Measurements from ENCODE around the gene NTRK1. TPM values are rescaled to one million over a fixed set of nuclear protein-coding genes. Genes with fewer than 3 reads are reported as not detected.

Gene NTRK1
- total RNA-seq, 4 donors from 2014 or later = 0.11 to 1.2 (median 0.63) TPM

- 70 to 73% methylated on average over 11 to 13 of the region's 14 CpGs for WGBS, 2 donors
- intact Hi-C loops (cut with DNase I) = no loop called here
- no peak overlapping the region for H3K4me3 ChIP-seq (replicated peaks in 1 of 3)
- TF ChIP-seq CTCF (IDR thresholded peaks at IDR 0.05) (no peak), POLR2A (IDR thresholded peaks at IDR 0.05) (no peak)
- no peaks in the 10 kb centered on the region for H3K9me3 ChIP-seq
- peak overlapping the region in 2 of 3 donors; percentile 70 to 94 for H3K27ac ChIP-seq
- peaks cover 5 to 70% of the 10 kb centered on the region in 2 donors for H3K4me1 ChIP-seq
- DNase-seq = no peak
- H3K36me3 ChIP-seq = no peaks in the 10 kb centered on the region
- H3K27me3 ChIP-seq = peaks cover 3% of the 10 kb centered on the region
These were observed 36.6 kb downstream of the NTRK1 start for GRCh38 chr1:156897078-156897825.

GRCh38 chr1:156898161-156898566, 37.5 kb downstream of the NTRK1 start:
- H3K4me3 ChIP-seq (replicated peaks in 1 of 3) = no peak overlapping the region
- H3K36me3 ChIP-seq = no peaks in the 10 kb centered on the region
- H3K9me3 ChIP-seq = no peaks in the 10 kb centered on the region
- WGBS, 2 donors = 50 to 68% methylated on average over 8 to 11 of the region's 13 CpGs
- H3K27me3 ChIP-seq = no peaks in the 10 kb centered on the region
- H3K27ac ChIP-seq = peak overlapping the region; percentile 26 to 94 (median 70)
- TF ChIP-seq POLR2A (IDR thresholded peaks at IDR 0.05) (no peak), CTCF (IDR thresholded peaks at IDR 0.05) (no peak)
- peak; percentile 32 to 37 for DNase-seq
- intact Hi-C loops (cut with DNase I) = no loop called here
- H3K4me1 ChIP-seq = peaks cover under 1 to 70% of the 10 kb centered on the region in 2 donors

GRCh38 chr1:156898971-156899664, 38.5 kb downstream of the NTRK1 start:
- no peaks in the 10 kb centered on the region for H3K27me3 ChIP-seq
- no peaks in the 10 kb centered on the region for H3K36me3 ChIP-seq
- TF ChIP-seq POLR2A (IDR thresholded peaks at IDR 0.05) (no peak), CTCF (IDR thresholded peaks at IDR 0.05) (no peak)
- peaks cover 4 to 77% of the 10 kb centered on the region in 2 donors for H3K4me1 ChIP-seq
- no peak overlapping the region for H3K4me3 ChIP-seq (replicated peaks in 1 of 3)
- 68 to 82% methylated on average over 12 of the region's 12 CpGs for WGBS, 2 donors
- DNase-seq = no peak
- H3K9me3 ChIP-seq = no peaks in the 10 kb centered on the region
- intact Hi-C loops (cut with DNase I) = no loop called here
- H3K27ac ChIP-seq = peak overlapping the region in 1 of 3 donors; percentile 94

- Histone ChIP-seq H3K27me3 (no peaks in the 10 kb centered on the region), H3K4me3 (replicated peaks in 1 of 3) (no peak overlapping the region), H3K4me1 (peaks cover 4 to 78% of the 10 kb centered on the region in 2 donors), H3K9me3 (no peaks in the 10 kb centered on the region), H3K36me3 (no peaks in the 10 kb centered on the region), H3K27ac (peak overlapping the region in 1 of 3 donors; percentile 23)
- no peak for DNase-seq
- 47 to 56% methylated on average over 12 of the region's 12 CpGs for WGBS, 2 donors
- TF ChIP-seq CTCF (IDR thresholded peaks at IDR 0.05) (no peak), POLR2A (IDR thresholded peaks at IDR 0.05) (no peak)
- intact Hi-C loops (cut with DNase I) = no loop called here
These were observed 39.5 kb downstream of the NTRK1 start for GRCh38 chr1:156899956-156900718.

All from thyroid gland (tissue), 4 donors.